CMK (cell line): Measurements from ENCODE around the gene CHD1L.
"Not testable (repeated sequence)": the region's sequence is repeated elsewhere in the genome, so short reads cannot be mapped to it uniquely, and the experiment has no call there.

Source experiments
- DNase-seq: peaks from one replicate; pipeline ENCODE4 v3.0.0-alpha.2; 2010; ENCODE audit warnings: low read depth

CHD1L gene

DNA sequence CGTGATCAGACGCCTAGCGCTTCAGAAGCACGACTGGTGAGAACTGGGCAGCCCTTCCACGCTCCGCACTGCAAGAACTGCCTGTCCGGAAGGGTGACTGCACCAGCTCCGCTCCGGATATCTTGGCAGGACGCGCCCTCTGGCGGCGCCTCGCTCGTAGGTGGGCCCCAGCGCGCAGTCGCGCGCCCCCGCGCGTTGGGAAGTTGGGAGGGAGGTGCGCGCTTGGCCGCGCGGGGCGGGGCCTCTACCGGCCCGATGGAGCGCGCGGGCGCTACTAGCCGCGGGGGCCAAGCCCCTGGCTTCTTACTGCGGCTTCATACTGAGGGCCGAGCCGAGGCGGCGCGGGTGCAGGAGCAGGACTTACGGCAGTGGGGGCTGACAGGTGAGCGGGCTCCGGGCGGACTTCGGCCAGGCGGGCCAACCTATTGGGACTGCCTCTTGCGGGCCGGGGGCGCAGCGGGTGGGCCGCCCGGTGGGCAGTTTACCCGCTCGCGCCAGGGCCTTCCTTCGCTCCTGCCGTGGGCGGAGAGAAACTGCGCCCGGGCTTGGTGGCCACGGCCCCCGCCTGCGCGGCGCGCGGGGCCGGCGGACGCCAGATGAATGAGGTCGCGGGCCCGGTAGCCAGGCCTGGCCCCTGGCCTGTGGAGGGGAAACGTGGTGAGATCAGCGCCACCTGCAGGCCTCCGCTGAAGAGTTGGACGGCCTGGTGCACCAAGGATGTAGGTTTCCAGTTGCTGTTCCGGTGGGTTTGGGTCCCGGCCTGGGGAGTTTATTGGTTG lies at the start of gene CHD1L:
Gene CHD1L, plus strand, starts transcription at position 236 of the 779 bp plus-strand sequence. Its CDS starts 20 bp downstream, at position 256.
- peak; percentile 91 for DNase-seq

DNA sequence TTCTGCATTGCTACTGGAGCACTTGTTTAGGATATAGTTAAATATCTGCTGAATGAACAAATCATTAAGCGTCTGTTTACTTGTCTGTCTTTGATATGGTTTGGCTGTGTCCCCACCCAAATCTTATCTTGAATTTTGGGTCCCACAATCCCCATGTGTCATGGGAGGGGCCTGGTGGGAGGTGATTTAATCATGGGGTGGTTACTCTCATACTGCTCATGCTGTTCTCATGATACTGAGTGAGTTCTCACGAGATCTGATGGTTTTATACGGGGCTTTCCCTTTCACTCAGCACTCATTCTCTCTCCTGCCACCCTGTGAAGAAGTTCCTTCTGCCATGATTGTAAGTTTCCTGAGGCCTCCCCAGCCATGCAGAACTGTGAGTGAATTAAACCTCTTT lies 45.2 kb upstream of the CHD1L start:
- DNase-seq: not testable (repeated sequence)

DNA sequence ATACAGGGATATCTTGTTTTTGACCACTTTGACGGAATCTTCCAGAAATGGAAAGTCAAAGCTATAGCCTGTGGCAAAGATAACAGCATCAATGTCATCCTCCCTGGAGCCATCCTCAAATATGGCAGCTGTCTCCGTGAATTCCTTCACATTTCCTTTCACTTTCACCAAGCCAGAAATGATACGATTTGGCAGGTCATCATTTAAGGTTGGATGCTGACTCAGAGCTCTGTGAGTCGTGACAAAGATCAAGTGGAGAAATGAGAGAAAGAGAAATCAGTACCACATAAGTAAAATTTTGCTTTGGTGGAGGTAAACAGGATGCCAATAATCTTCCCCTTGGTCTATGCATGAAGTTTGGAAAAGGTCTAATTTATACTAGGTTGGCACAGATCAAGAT lies 41.2 kb upstream of the CHD1L start:
- no peak for DNase-seq

DNA sequence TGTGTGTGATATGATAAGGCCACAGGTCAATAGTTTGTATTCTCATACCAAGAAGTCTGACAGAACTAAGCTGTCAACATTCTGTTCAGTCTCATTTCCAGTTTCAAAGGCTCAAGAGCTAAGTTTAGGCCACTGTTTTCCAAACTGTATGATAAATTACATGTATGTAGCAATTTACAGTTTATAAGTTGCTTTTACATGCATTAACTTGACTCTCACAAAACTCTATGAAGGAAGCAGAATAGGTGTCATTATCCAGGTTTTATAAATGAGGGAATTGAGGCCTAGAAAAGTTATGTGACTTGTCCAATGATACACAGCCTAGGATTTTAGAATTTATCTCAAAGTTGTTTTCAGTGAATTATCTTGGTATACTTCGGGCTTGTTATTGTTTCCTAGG lies 40.7 kb upstream of the CHD1L start:
- no peak for DNase-seq

DNA sequence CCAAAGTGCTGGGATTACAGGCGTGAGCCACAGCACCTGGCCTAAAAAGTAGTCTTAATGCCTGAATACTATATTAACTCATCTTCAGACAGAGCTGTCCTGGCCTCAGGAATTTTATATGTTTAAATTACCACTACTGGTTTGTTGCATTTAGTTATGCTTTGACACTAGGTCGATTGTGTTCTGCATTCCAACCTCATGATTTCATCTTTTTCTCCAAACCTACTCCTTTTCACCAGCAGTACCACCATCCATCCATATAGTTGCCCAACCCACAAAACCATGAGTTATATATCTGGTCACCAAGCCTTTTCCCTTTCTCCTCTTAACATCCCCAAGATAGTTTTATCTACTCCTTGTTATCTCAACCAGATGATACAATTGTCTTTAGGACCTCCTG lies 39.9 kb upstream of the CHD1L start:
- DNase-seq: no peak

DNA sequence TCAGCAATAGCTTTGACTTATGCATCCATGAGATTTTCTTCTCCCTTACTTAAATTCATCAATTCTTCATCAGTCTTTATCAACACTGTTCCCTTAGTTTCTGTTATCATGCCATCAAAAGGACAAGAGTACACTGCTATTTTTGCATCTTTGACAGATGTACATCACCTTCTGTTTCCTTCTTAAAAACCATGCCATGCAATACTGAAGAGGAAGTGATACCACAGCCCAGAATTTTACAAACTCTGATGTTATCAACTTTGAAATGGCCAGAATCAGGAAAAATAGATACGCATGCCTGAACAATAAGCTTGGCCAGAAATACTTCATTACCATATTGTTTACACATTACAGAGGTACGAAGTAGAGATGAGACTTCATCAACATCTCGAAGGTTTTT lies 38.4 kb upstream of the CHD1L start:
- DNase-seq: no peak

DNA sequence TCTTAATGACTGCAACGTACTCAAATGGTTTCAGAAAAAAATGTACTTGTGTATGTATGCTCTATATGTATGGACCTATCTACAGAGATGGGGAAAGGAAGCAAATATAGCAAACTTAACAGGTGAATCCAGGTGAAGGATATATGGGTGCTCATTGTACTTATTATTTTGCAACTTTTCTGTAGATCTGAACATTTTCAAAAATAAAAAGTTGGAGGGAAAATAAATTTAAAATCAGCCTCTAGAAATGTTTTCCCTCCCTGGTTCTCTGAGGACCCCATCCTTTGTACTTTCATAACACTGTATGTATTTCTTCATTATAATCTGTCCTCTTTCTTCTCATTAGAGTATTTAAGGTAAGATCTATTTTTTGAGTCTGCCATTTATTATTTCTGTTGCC lies 35.3 kb upstream of the CHD1L start:
- no peak for DNase-seq

DNA sequence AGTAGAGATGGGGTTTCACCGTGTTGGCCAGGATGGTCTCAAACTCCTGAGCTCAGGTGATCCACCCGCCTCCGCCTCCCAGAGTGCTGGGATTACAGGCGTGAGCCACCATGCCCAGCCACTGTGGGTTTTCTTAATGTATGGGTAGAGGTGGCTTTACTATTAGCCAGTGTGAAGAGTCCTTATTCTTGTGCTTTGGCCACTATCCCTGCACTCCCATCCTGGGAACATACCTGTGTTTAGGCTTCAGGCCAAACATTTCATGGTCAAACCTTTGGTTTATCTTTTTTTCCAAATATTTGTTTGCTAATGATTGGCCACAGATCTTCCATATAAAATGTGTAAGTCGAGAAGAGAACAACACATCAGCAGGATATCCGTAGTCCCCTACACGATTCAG lies 33.9 kb upstream of the CHD1L start:
- no peak for DNase-seq

DNA sequence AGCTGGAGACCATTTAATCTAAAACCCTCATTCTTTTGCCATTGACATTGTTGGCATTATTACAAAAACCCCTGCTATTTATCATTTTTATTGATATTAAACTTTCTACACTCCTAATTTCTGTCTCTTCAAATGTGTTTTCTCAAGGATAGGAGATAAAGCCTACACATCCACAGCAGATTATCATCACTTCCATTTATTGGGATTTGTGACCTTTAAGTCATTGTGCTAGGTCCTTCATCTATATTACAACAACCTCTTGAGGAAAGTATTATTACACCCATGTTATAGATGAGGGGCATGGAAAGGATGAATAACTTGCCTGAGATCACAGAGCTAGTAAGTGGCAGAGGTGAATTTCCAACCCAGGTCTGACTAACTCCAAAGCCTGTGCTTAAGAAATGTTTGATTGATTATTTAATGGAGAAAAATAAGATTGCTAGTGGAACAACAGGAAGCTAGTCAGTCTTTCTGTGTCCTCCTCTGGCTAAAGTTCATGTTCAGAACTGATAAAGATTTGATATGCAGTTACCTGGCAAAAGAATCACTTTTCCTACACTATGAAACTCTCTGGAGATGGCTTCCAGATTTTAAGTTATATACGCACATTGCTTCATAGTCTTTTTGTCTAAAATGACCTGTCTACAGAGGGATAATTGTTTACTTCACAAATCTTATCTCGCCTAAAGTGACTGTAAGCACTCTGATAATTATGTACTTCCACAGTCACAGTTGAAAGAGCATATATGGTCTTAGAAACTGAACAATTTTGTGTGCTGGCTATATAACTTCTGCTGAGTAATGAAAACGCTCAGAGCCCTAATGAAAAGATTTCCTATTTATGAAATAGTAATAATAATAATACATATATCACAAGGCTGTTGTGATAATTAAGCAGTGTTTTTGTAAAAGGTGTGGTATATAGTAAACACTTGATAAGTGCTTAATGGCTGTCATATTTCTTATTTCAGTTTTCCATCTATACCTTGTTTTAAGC lies 32.4 kb upstream of the CHD1L start:
- DNase-seq: no peak

DNA sequence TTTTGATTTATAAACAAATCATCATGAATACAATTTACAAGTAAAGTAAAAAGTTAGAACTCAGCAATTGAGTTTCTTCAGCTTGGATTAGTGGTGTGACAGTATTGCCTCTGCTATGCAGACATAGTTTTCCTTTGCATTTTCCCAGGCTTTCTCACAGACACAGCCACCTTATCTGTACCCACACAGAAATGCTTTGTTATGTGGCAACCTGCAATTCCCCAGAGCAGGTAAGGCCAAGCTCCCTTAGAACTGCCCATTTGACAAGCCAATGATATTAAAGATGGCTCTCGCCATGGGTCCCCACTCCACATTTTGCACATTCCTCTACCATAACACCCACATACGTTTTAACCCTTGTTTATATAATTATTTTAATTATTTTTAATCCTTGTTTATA lies 31.5 kb upstream of the CHD1L start:
- DNase-seq: no peak

DNA sequence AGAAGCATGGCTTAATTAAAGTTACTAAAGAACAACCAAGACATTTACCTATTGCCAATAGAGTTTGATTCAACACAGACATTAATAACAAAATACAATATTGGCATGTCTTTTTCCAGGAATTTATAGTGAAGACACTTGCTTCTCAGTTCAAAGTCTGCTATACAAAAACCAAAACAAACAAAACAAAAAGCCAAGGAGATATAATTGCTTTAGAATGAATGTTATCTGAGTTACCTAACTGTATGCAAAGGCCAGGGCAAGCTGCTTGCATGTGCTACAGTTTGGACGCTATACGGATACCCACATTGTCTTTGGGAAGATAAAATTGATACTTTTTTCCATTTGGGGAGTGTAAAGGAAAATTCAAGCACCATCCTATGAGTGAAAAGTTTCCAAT lies 30.9 kb upstream of the CHD1L start:
- no peak for DNase-seq

DNA sequence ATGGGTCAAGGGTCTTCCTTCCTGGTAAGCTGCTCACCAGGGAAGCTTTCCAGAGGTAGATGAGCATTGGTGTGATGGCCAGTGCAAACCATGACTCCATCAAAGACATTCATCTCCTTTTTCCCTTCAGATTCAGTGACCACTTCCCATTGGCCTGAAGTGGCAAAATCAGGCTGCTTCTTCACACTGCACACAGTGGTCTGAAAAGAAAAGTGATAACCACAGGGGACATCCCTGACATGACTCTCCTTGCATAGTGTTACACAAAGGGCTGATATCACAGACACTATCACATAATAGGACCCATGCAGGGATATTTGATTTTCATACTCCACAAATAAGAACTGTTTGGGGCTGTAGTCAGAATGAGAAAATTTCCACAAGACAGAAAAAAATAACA lies 29.2 kb upstream of the CHD1L start:
- DNase-seq: no peak

DNA sequence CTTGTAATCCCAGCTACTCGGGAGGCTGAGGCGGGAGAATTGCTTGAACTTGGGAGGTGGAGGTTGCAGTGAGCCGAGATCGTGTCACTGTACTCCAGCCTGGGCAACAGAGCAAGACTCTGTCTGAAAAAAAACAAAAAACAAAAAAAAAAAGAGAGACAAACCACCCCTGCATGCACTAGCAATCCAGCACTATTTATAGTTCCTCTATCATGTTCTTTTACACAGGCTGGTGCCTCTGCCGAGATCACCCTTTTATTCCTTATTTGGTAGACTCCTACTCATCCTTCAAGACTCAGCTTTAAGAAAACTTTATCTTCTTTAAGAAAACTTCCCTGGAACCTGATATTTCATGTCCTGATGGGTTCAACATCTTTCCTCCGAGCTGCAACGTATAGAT lies 28.2 kb upstream of the CHD1L start:
- no peak for DNase-seq

DNA sequence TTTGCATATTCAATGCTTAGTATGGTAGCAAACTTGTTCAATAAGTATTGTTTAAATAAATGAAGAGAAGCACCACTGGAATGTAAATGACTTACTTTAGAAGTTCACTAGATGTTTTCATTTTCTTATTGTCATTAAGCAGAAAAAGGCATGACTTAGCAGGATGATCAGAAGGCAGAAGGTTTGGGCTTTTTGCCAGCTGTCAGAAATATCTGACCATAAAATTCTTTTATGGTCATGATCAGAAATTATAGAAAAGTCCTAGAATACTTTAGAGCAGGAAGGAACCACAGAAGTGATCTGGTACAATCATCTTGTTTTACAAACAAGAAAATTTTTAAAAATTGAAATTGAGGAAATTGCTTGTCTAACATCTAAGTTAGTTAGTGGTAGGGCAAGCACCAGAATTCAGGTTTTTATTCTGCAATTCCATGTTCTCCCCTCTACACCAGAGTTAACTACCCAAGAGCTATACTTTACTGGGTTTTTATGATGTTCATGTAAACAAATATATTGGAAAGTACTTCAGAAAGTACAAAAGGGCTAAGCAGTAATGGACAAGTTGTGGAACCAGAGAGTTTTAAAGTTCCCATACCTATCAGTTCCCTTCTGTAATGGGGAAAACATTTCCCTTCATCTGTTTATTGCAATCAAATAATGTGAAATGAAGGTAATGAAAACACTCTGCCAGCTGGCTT lies 27.5 kb upstream of the CHD1L start:
- DNase-seq: no peak

DNA sequence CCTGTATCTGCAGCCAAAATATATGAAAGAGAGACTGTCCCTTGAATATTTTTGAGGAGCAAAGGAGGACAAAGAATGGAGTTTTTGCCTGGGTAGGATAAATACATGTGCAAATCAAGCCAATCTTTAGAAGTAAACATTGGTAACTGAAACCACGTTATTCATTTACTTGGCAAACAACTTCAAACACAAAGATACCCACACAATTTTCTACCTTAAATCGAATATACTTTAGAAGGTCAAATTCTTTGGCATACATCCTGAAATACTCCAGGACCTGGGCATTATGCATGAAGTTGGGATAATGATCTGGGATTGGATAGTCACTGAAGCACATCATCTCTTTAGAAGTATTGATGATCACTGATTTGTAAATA lies 27.0 kb upstream of the CHD1L start:
- no peak for DNase-seq

DNA sequence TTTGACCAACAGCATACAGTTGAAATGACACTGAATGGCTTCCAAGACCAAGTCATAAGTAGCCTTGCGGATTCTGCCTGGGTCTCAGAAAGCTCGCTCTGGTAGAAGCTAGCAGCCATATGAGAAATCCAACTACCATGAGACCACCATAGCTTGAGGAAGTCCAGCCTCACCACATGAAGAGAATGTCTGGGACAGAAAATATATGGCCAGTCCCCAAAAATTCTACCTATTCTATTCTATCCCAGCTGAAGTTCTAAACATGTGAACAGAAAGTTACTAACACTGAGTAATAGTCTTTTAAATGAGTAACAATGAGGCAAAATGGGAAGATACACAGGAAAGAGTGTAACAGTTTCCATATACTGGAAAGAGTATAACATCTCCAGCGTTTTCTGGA lies 26.4 kb upstream of the CHD1L start:
- DNase-seq: no peak

DNA sequence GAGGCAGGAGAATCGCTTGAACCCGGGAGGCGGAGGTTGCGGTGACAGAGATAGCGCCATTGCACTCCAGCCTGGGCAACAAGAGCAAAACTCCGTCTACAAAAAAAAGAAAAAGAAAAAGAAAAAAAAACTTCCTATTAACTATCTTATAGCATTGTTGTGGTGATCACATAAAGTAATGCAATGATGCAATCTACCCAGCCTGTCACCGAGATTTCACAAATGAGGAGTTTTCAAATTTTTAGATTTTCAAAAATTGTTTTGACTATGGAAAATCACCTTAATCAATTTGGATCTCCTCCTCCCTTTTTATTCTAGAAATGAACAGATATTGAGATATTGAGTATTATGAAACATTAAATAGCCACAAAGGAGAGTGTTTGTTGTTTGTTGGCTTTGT lies 25.3 kb upstream of the CHD1L start:
- no peak for DNase-seq

DNA sequence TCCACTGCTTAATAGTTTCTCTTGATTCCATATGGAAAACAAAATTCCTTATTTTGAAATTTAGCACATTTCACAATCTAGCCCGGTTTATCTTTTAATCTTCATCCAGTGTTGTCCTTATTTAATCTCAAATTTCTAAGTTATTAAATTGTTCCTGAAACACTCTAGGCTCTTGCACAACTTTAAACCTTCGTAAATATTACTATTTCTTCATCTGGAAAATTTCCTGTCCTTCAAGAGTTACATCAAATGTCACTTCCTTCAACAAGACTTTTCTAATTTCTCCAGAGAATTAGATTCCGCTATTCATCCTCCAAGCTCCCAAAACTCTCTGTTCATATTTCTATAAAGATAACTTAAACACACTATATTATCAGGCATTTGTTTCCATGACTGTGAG lies 23.9 kb upstream of the CHD1L start:
- no peak for DNase-seq

DNA sequence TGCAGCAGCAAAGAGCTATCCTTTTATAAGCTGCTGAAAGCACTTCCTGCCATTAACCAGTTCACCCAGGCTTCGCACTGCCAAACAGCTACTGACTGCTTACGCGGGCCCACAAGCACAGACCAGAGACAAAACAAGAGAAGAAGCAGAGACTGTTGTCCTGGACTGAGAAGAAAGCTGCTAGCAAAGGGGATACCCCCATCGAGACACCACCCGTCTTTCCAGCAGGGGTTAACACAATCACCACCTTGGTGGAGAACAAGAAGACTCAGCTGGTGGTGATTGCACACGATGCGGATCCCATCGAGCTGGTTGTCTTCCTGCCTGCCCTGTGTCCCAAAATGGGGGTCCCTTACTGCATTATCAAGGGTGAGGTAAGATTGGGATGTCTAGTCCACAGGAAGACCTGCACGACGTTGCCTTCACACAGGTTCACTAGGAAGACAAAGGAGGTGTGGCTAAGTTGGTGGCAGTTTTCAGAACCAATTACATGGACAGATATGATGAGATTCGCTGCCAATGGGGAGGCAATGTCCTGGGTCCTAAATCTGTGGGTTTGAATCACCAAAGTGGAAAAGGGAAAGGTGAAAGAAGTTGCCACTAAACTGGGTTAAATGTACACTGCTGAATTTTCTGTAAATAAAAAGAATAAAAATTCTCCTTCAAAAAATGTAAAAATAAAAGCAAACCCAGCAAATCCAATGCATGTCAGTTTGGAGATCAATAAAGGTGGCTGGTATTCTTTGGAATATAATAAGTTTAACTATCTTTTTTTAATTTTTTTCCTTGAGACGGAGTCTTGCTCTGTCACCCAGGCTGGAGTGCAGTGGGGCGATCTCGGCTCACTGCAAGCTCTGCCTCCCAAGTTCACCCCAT lies 18.5 kb upstream of the CHD1L start:
- no peak for DNase-seq

DNA sequence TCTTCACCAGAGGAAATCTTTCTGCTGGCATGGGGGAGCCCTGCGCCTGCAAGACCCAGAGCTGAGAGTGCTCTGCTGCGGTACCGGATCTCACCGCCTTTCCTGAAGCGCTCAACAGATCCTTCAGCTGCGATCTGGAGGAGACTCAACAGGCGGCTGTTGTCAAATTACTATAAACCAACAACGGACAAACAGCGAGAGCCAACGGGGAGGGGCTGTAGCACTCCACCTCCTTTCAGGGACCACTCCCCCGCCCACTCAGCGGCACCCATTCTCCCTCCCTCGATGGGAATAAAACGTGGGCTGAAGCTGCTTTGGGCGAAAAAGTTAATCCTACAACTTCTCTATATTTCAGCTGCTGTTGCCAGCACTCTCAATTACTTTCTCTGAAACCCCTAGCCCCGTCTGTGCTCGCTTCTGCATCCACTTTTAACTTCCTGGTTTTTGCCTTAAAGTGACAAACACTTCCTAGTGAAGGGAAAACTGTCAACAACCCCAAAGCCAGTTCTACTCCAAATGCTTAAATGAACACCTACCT lies 17.2 kb upstream of the CHD1L start, which contains the start of gene FMO5:
Gene FMO5, minus strand, starts transcription at position 147 of the 538 bp plus-strand sequence. CDS start 310 bp downstream, outside the sequence.
- DNase-seq: no peak

DNA sequence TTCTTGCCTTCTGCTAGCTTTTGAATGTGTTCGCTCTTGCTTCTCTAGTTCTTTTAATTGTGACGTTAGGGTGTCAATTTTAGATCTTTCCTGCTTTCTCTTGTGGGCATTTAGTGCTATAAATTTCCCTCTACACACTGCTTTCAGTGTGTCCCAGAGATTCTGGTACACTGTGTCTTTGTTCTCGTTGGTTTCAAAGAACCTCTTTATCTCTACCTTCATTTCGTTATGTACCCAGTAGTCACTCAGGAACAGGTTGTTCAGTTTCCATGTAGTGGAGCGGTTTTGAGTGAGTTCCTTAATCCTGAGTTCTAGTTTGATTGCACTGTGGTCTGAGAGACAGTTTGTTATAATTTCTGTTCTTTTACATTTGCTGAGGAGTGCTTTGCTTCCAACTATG lies 11.5 kb upstream of the CHD1L start:
- DNase-seq: not testable (repeated sequence)
